H54 (cell line): Measurements from ENCODE around the gene PLSCR5.

ENCODE experiments used
- DNase-seq: peaks from one replicate; pipeline ENCODE4 v3.0.0; 2011; ENCODE audit warnings: low spot score, mixed read lengths; ENCODE audit not compliant: insufficient read length
- FAIRE-seq: peaks from 3 replicates; lab custom pipeline; 2011; peaks lifted over from hg19 to GRCh38; lab: Jason Lieb, UNC
- POLR2A ChIP-seq: IDR thresholded peaks from 2 replicates; pipeline ENCODE4 v1.6.1; 2011; ENCODE audit warnings: low read depth, mild to moderate bottlenecking, low read length

Gene PLSCR5

DNA sequence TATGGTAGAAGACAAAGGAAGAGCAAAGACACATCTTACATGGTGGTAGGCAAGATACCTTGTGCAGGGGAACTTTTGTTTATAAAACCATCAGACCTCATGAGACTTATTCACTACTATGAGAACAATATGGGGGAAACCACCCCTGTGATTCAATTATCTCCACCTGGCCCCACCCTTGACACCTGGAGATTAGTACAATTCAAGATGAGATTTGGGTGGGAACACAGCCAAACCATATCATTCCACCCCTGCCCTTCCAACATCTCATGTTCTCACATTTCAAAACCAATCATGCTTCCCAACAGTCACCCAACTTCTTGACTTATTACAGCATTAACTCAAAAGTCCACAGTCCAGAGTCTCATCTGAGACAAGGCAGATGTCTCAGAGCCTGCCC lies 39.0 kb downstream of the PLSCR5 start:
- no peak for DNase-seq
- TF ChIP-seq POLR2A = no peak
- FAIRE-seq = no peak

DNA sequence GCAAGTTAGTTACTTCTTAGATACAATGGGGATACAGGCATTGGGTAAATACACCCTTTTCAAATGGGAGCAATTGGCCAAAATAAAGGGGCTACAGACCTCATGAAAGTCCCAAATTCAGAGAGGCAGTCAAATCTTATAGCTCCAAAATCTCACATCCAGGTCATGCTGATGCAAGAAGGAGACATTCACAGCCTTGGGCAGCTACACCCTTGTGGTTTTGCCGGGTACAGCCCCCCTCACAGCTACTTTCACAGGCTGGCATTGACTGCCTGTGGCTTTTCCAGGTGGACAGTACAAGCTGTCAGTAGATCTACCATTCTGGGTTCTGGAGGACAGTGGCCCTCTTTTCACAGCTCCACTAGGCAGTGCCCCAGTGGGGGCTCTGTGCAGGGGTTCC lies 43.3 kb downstream of the PLSCR5 start:
- TF ChIP-seq POLR2A = no peak
- FAIRE-seq (no peak), DNase-seq (no peak)

DNA sequence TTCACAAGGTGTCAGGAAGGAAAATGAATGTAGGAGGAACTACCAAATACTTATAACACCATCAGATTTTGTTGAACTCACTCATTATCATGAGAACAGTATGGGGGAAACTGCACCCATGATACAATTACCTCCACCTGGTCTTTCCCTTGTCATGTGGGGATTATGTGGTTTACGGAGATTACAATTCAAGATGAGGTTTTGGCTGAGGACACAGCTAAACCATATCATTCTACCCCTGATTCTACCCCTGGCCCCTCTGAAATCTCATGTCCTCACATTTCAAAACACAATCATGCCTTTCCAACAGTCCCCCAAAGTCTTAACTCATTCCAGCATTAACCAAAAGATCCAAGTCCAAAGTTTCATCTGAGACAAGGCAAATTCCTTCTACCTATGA lies 43.7 kb downstream of the PLSCR5 start:
- TF ChIP-seq POLR2A = no peak
- FAIRE-seq = no peak
- DNase-seq = no peak

DNA sequence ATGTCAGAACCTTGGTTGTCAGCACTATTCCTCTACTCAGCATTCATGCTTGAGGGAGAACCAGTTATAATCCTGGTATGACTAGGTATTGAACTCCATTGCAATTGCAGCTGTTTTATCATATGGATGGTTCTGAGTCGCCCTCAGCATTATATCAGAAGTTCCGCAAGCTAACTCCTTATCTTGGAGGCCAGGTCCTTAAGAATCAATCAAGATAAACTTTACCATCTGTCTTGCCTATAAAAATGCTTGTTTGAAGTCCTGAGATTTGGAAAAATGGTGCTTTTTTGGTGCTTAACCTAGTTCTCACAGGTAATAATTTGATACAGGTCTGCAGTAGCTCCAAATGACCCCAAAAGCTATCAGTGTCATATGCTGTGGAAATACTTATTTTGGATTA lies 44.5 kb downstream of the PLSCR5 start:
- FAIRE-seq (no peak), DNase-seq (no peak)
- TF ChIP-seq POLR2A = no peak

DNA sequence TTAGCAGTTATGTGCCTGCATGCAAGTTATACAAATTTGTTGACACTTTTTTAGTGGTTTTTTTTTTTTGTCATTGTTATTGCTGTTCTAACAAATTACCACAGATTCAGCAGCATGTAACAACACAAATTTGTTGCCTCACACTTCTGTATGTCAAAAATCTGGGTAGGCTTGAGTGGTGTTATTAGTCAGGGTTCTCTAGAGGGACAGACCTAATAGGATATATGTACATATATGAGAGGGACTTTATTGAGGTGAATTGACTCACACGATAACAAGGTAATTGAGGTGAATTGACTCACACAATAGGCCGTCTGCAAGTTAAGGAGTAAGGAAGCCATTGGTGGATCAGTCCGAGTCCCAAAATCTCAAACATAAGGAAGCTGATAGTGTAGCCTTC lies 45.8 kb downstream of the PLSCR5 start:
- TF ChIP-seq POLR2A = no peak
- DNase-seq = no peak
- no peak for FAIRE-seq

DNA sequence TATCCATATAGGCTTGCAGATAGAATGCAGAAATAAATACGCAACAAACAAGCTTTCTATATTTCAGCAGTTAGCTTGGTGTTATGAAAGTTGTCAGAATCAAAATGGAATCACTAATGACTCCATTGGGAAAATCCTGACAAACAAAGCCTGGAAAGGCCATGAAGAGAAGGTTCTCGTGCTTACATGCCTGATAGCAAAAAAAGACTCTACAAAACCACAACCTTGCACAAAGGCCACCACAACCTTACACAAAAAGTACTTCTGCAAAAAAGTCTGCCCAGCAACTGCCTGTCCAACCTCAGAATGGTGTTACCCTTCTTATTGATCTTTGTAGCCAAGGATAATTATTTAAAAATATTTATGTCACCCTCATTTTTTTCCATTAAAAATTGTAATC lies 46.4 kb downstream of the PLSCR5 start:
- no peak for FAIRE-seq
- no peak for DNase-seq
- no peak for TF ChIP-seq POLR2A

DNA sequence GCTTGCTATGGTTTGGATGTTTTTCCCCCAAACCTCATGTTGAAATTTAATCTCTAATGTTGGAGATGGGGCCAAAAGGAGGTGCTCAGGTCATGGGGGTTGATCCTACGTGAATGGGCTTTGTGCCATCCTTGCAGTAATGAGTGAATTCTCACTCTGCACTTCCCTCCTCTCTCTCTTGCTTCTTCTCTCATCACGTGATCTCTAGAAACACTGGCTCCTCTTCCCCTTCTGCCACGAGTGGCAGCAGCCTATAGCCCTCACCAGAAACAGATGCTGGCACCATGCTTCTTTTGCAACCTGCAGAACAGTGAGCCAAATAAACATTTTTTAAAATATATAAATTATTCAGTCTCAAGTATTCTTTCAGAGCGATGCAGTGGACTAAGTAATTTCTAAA lies 47.4 kb downstream of the PLSCR5 start:
- FAIRE-seq (no peak), DNase-seq (no peak)

DNA sequence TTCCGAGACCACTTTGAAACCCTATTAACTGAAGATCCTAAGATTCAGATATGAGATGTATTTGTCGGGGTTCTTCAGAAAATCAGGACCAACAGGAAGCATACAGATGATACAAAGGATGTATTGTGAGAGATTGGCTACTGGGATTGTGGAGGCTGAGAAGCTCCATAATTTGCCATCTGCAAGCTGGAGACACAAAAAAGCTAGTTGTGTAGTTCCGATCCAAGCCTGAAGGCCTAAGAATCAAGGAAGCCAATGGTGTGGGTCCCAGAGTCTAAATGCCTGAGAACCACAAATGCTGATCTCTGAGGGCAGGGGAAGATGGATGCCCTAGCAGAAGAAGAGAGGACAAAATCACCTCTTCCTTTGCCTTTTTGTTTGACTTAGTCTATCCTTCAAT lies 49.8 kb downstream of the PLSCR5 start:
- DNase-seq (no peak), FAIRE-seq (no peak)
- no peak for TF ChIP-seq POLR2A

More for the DNA sequence above, 47.4 kb downstream of the PLSCR5 start:
- TF ChIP-seq POLR2A = no peak

DNA sequence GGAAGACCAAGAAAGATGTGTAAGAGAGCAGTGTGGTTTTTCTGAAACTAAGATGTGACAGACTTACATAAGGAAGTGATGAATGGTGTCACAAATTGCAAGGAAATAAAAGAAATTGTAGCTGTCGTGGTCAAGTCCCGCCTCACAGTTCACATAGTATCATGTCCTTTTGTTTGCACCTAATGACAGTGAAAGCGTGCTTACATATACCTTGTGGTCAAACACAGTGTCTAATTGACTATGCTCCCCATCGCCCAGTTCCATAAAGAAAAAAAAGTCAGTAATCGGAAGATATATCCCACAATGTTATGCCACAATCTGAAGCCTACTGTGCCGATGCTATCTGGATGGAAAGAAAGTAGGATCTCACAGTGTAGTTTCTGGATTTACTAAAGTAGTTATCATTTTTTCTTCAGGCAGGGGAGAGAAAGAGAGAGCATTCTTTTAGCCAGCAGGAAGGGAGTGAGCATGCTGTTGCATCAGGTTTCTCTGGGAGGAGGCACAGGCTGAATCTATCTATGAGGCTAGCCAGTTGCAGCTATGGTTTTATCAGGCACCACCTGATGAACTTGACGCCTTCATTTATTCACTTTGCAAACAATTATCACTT lies 50.9 kb downstream of the PLSCR5 start:
- no peak for TF ChIP-seq POLR2A
- FAIRE-seq = no peak
- DNase-seq = no peak

DNA sequence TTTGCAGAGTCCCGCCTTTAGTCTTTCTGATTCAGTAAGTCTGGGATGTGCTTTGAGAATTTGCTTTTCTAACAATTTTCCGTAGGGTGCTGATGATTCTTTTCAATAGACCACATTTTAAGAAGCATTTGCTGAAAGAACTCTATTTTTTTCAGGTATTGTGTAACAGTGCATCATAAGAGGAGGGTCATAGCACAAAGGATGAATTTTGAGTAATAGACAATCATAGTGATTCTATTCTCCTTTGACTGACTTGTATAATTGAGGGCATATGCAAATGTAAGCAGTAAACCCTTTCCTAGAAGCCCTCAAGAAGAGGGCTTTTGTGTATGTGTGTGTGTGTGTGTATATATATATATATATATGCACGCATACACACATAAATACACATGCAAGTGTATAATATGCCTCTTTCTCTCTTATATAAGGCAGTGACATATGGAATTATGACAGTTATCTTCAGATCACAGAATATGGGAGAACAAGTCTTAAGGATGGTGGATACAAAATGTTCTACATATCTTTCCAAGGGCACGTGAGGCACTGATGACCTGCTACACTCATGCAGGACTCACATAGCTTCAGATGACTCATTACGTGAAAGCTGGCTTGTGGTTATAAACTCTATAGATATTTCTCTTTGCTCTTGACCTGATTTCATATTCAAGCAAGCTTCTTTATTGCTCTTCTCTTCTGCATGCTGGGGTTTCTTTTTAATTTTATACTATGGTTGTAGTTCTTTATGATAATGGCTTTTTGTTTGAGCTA lies 54.2 kb downstream of the PLSCR5 start:
- TF ChIP-seq POLR2A = no peak
- FAIRE-seq (peak; percentile 98), DNase-seq (peak; percentile 38)

DNA sequence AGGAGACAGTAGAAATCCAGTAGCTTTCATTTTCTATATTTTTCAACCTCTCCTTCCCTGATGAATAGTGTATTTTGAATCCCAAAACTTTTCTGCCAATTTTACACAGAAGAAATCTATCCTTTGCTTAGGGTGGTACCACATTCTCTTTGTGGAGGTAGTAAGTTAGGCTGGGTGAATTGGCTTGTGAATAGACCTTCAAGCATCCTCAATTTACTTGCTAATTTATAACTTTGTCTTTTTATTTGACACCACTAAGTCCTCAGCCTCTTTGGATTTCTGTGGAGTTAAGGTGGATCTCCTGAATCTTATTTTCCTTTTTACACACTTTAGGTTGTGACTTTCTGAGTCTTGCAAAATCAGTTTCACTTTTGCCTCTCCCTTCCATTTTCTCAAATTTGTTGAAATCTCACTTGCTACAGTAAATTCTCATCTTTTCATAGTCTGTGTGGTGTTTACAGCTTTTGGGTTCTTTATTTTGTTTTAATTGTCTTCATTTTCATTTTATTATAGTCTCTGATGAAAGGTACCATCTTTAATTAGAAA lies 55.0 kb downstream of the PLSCR5 start:
- no peak for DNase-seq
- no peak for TF ChIP-seq POLR2A
- peak; percentile 84 for FAIRE-seq

DNA sequence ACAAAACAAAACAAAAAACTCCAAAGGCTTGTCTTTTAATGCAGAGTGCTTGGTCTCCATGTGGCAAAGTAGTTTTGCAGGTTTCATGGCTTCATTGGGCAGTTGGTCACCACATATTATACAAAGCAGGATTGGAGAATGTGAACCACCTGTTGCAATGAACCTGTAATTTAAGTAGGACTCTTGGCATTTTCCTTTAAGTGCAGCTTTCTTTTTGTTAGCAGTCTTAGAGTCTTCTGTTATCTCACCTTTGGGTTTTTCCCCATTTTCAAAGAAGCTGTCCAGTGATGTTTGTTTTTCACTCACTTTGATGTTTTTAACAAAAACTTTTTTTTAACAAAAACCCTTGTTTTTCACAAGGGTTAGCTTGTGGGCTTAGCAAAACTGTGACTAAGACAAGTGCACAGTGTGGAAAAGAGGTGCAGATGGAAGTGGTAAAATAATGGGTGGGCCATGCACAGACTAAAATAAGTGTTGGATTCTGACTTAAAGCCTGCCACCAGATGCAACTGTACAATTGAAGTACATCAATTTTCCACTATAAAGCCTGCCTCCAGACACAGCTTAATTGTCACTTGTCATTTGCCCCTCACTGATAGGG lies 57.8 kb downstream of the PLSCR5 start:
- FAIRE-seq = no peak
- TF ChIP-seq POLR2A = no peak

DNA sequence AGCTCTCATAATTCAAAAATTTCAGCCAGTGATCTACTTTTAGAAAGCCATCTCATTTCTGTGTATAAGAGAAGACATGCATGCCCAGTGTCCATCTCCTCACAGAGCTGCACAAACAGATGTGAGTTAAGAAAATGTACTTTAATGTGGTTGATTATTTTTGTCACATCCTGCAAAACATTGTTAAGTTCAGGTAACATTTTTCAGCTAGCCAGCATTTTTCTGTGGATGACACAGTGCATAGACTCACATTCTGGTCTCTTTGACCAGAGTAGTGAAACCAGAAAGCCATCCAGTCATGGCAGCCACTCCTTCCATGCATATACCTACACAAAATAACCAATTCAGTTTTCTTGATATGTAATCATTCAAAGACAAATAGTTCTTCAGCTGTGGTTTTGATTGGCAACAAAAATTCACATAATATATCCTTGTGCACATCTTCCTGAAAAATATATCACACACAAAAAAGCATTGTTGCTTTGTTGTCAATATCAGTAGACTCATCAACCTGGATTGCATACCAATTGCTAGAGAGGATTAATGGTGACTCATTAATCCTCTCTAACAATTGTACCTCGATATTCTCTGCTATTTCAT lies 58.7 kb downstream of the PLSCR5 start:
- FAIRE-seq = peak; percentile 33

More for the DNA sequence above, 57.8 kb downstream of the PLSCR5 start:
- no peak for DNase-seq

More for the DNA sequence above, 58.7 kb downstream of the PLSCR5 start:
- TF ChIP-seq POLR2A = no peak
- DNase-seq = no peak
